HAP-1 (cell line): Measurements from ENCODE around the gene PTPRD.

ENCODE experiments used
- DNase-seq, 2 experiments: peaks; one replicate each; pipeline ENCODE4 v3.0.0-alpha.2; 2016 to 2020; ENCODE audit warnings: low spot score in 2 of 2
- H3K27me3 ChIP-seq: fragments of 250-450 bp; sonication (Bioruptor Pico); 2 replicates; pipeline ENCODE4 v1.5.1; 2020; ENCODE audit warnings: low read depth, mild to moderate bottlenecking, moderate library complexity
- H3K36me3 ChIP-seq: fragments of 250-450 bp; sonication (Bioruptor Pico); replicated peaks from 2 replicates; pipeline ENCODE4 v1.5.1; 2020; ENCODE audit warnings: mild to moderate bottlenecking
- H3K4me1 ChIP-seq: fragments of 250-450 bp; sonication (Bioruptor Pico); 2 replicates; pipeline ENCODE4 v1.5.1; 2020; ENCODE audit warnings: mild to moderate bottlenecking
- H3K4me3 ChIP-seq: fragments of 250-450 bp; sonication (Bioruptor Pico); 2 replicates; pipeline ENCODE4 v1.5.1; 2020; ENCODE audit warnings: mild to moderate bottlenecking, moderate library complexity
- H3K9me3 ChIP-seq: fragments of 250-450 bp; sonication (Bioruptor Pico); 2 replicates; pipeline ENCODE4 v1.5.1; 2020; ENCODE audit warnings: mild to moderate bottlenecking, moderate library complexity
- in situ Hi-C: fragments of 300-500 bp; cut with MboI; formaldehyde crosslinking; loops from 3 replicates; pipeline ENCODE4 v1.14.3; 2020; ENCODE audit warnings: low sequenced_read_pairs, inconsistent platforms, mixed read lengths

PTPRD gene

GRCh38 chr9:9730174-9730573, 882.6 kb downstream of the PTPRD start:
- Histone ChIP-seq H3K9me3 (no peaks in the 10 kb centered on the region), H3K4me3 (no peak overlapping the region), H3K4me1 (peaks cover 13% of the 10 kb centered on the region), H3K36me3 (no peaks in the 10 kb centered on the region), H3K27me3 (no peaks in the 10 kb centered on the region)
- in situ Hi-C loops: no loop called here
- DNase-seq: no peak

- Histone ChIP-seq H3K4me1 (peaks cover 4% of the 10 kb centered on the region), H3K36me3 (no peaks in the 10 kb centered on the region), H3K4me3 (no peak overlapping the region), H3K9me3 (no peaks in the 10 kb centered on the region), H3K27me3 (no peaks in the 10 kb centered on the region)
- DNase-seq: no peak
- in situ Hi-C loops: no loop called here
These were observed 883.7 kb downstream of the PTPRD start for GRCh38 chr9:9729082-9729481.

- peaks cover 12% of the 10 kb centered on the region for H3K4me1 ChIP-seq
- H3K36me3 ChIP-seq: no peaks in the 10 kb centered on the region
- H3K4me3 ChIP-seq: no peak overlapping the region
- DNase-seq: no peak
- in situ Hi-C loops: no loop called here
- H3K27me3 ChIP-seq: no peaks in the 10 kb centered on the region
- H3K9me3 ChIP-seq: peaks cover 7% of the 10 kb centered on the region; the same call in 1 of the 2 replicates
These were observed 893.3 kb downstream of the PTPRD start for GRCh38 chr9:9719373-9720112.

- in situ Hi-C loops: no loop called here
- DNase-seq: no peak
- peaks cover 7% of the 10 kb centered on the region; the same call in 1 of the 2 replicates for H3K9me3 ChIP-seq
- H3K4me1 ChIP-seq: peaks cover 7% of the 10 kb centered on the region
- no peak overlapping the region for H3K4me3 ChIP-seq
- no peaks in the 10 kb centered on the region for H3K36me3 ChIP-seq
- no peaks in the 10 kb centered on the region for H3K27me3 ChIP-seq
These were observed 894.1 kb downstream of the PTPRD start for GRCh38 chr9:9718691-9719090.

- no peaks in the 10 kb centered on the region for H3K9me3 ChIP-seq
- H3K36me3 ChIP-seq: no peaks in the 10 kb centered on the region
- no peaks in the 10 kb centered on the region for H3K27me3 ChIP-seq
- H3K4me3 ChIP-seq: no peak overlapping the region
- no peaks in the 10 kb centered on the region for H3K4me1 ChIP-seq
- no peak for DNase-seq
- in situ Hi-C loops: no loop called here
These were observed 933.4 kb downstream of the PTPRD start for GRCh38 chr9:9679433-9679832.

GRCh38 chr9:9674461-9674860, 938.3 kb downstream of the PTPRD start:
- Histone ChIP-seq H3K4me3 (no peak overlapping the region), H3K36me3 (no peaks in the 10 kb centered on the region), H3K27me3 (no peaks in the 10 kb centered on the region), H3K4me1 (no peaks in the 10 kb centered on the region), H3K9me3 (no peaks in the 10 kb centered on the region)
- in situ Hi-C loops: no loop called here
- DNase-seq: no peak

- Histone ChIP-seq H3K4me1 (no peaks in the 10 kb centered on the region), H3K9me3 (no peaks in the 10 kb centered on the region), H3K36me3 (no peaks in the 10 kb centered on the region), H3K4me3 (no peak overlapping the region), H3K27me3 (no peaks in the 10 kb centered on the region)
- in situ Hi-C loops: no loop called here
- no peak for DNase-seq
These were observed 942.3 kb downstream of the PTPRD start for GRCh38 chr9:9670454-9670853.

GRCh38 chr9:9645006-9645405, 967.8 kb downstream of the PTPRD start:
- Histone ChIP-seq H3K36me3 (no peaks in the 10 kb centered on the region), H3K9me3 (no peaks in the 10 kb centered on the region), H3K4me1 (no peaks in the 10 kb centered on the region), H3K4me3 (no peak overlapping the region), H3K27me3 (no peaks in the 10 kb centered on the region)
- no peak for DNase-seq
- in situ Hi-C loops: no loop called here

- H3K27me3 ChIP-seq: no peaks in the 10 kb centered on the region
- no peaks in the 10 kb centered on the region for H3K9me3 ChIP-seq
- DNase-seq: peak; percentile 35 to 80
- H3K4me3 ChIP-seq: no peak overlapping the region
- no peaks in the 10 kb centered on the region for H3K36me3 ChIP-seq
- H3K4me1 ChIP-seq: peaks cover 11% of the 10 kb centered on the region
- in situ Hi-C loops: no loop called here
These were observed 981.5 kb downstream of the PTPRD start for GRCh38 chr9:9631284-9631683.

GRCh38 chr9:9625248-9625647, 987.6 kb downstream of the PTPRD start:
- in situ Hi-C loops: no loop called here
- Histone ChIP-seq H3K4me3 (no peak overlapping the region), H3K9me3 (no peaks in the 10 kb centered on the region), H3K27me3 (no peaks in the 10 kb centered on the region), H3K4me1 (no peaks in the 10 kb centered on the region), H3K36me3 (no peaks in the 10 kb centered on the region)
- DNase-seq: no peak

- Histone ChIP-seq H3K9me3 (no peaks in the 10 kb centered on the region), H3K4me3 (no peak overlapping the region), H3K36me3 (no peaks in the 10 kb centered on the region), H3K27me3 (no peaks in the 10 kb centered on the region), H3K4me1 (no peaks in the 10 kb centered on the region)
- DNase-seq: no peak
- in situ Hi-C loops: loop anchor here (25.0 kb wide), 1 partner anchor 289 kb away; no protein-coding TSS in a partner anchor
These were observed 989.3 kb downstream of the PTPRD start for GRCh38 chr9:9623506-9623905.

- in situ Hi-C loops: loop anchor here (25.0 kb wide), 1 partner anchor 291 kb away; no protein-coding TSS in a partner anchor
- H3K27me3 ChIP-seq: no peaks in the 10 kb centered on the region
- H3K4me3 ChIP-seq: no peak overlapping the region
- no peaks in the 10 kb centered on the region for H3K4me1 ChIP-seq
- DNase-seq: no peak
- no peaks in the 10 kb centered on the region for H3K9me3 ChIP-seq
- no peaks in the 10 kb centered on the region for H3K36me3 ChIP-seq
These were observed 991.4 kb downstream of the PTPRD start for GRCh38 chr9:9621355-9621940.

GRCh38 chr9:9620736-9621135, 992.1 kb downstream of the PTPRD start:
- in situ Hi-C loops: loop anchor here (25.0 kb wide), 1 partner anchor 292 kb away; no protein-coding TSS in a partner anchor

GRCh38 chr9:9615086-9615485, 997.7 kb downstream of the PTPRD start:
- no peak overlapping the region for H3K4me3 ChIP-seq
- H3K36me3 ChIP-seq: no peaks in the 10 kb centered on the region
- in situ Hi-C loops: loop anchor here (25.0 kb wide), 1 partner anchor 297 kb away; no protein-coding TSS in a partner anchor
- H3K27me3 ChIP-seq: no peaks in the 10 kb centered on the region
- DNase-seq: no peak
- no peaks in the 10 kb centered on the region; the same call in 1 of the 2 replicates for H3K4me1 ChIP-seq
- H3K9me3 ChIP-seq: no peaks in the 10 kb centered on the region

More at GRCh38 chr9:9620736-9621135, 992.1 kb downstream of the PTPRD start:
- no peak for DNase-seq
- Histone ChIP-seq H3K9me3 (no peaks in the 10 kb centered on the region), H3K27me3 (no peaks in the 10 kb centered on the region), H3K4me3 (no peak overlapping the region), H3K36me3 (no peaks in the 10 kb centered on the region), H3K4me1 (no peaks in the 10 kb centered on the region; the same call in 1 of the 2 replicates)
